ENCODE results near the gene SLC18B1.

DNA sequence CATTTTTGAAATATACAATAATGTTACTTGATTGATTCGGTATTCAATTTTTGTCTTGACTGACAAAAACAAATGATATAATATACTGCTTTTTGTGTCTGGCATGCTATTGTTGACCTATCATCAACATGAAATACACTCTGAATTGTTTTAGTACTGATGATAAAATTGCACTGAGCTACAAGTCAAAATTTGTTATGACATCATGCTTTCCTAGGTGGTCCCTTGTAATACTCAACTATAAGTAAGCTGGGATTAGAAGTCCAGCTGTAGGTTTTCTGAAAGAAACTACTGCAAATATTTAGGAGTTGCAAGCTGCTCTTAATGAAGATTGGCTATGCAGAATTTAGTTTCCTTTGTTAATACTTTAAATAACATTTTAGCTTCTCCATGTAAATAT is 32.9 kb downstream of the SLC18B1 start:
- TF ChIP-seq, protein P1, sequence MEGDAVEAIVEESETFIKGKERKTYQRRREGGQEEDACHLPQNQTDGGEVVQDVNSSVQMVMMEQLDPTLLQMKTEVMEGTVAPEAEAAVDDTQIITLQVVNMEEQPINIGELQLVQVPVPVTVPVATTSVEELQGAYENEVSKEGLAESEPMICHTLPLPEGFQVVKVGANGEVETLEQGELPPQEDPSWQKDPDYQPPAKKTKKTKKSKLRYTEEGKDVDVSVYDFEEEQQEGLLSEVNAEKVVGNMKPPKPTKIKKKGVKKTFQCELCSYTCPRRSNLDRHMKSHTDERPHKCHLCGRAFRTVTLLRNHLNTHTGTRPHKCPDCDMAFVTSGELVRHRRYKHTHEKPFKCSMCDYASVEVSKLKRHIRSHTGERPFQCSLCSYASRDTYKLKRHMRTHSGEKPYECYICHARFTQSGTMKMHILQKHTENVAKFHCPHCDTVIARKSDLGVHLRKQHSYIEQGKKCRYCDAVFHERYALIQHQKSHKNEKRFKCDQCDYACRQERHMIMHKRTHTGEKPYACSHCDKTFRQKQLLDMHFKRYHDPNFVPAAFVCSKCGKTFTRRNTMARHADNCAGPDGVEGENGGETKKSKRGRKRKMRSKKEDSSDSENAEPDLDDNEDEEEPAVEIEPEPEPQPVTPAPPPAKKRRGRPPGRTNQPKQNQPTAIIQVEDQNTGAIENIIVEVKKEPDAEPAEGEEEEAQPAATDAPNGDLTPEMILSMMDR (IDR thresholded peaks at IDR 0.05) = no peak
- TF ChIP-seq EP300 (IDR thresholded peaks at IDR 0.05) = no peak
